NCI-H2227 treated with DMSO at 0.1 percent for 48 hours (cell line): ENCODE data around the gene LIPN.
"Not testable (repeated sequence)": the region's sequence is repeated elsewhere in the genome, so short reads cannot be mapped to it uniquely, and the experiment has no call there.

Experiments used
- DNase-seq: peaks from one replicate; lab custom pipeline; 2025; lab: John Stamatoyannopoulos, UW

Gene LIPN, protein sequence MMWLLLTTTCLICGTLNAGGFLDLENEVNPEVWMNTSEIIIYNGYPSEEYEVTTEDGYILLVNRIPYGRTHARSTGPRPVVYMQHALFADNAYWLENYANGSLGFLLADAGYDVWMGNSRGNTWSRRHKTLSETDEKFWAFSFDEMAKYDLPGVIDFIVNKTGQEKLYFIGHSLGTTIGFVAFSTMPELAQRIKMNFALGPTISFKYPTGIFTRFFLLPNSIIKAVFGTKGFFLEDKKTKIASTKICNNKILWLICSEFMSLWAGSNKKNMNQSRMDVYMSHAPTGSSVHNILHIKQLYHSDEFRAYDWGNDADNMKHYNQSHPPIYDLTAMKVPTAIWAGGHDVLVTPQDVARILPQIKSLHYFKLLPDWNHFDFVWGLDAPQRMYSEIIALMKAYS

DNA sequence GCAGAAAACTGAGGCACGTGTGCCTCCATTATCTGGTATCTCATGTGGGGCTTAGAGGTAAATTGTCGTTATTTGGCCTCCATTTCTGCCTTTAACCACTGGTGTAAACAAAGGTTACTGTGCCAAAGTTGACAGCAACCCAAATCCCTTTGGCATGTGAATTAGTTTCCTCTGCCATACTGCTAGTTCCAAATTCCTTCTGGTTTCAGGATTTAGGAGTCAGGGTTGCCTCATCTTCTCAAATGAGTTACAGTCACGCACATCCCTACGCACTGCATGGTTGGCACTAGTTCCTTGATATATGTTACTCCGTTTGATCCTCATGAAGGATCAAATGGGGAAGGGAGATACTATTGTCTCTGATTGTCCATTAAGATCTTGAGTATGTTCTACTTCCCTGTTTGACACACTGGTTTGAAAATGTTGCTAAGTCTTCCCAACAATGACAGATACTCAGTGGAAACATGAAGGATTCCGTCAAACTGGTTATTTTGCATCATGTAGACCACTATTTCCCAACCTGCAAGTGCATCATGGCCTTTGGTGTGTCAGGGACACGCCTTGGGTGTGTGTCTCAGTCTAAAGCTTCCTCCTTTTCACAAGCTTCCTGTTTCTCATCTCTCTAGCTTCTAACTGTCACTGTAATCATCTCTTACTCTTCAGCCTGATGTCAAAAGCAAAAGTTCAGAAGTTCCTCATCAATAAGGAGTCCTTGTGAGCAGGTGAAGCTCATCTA lies at the start of gene LIPN:
Gene LIPN (plus strand): TSS at position 655 of the 736 bp plus-strand sequence. CDS start 1,386 bp downstream, outside the sequence.
- DNase-seq: no peak

DNA sequence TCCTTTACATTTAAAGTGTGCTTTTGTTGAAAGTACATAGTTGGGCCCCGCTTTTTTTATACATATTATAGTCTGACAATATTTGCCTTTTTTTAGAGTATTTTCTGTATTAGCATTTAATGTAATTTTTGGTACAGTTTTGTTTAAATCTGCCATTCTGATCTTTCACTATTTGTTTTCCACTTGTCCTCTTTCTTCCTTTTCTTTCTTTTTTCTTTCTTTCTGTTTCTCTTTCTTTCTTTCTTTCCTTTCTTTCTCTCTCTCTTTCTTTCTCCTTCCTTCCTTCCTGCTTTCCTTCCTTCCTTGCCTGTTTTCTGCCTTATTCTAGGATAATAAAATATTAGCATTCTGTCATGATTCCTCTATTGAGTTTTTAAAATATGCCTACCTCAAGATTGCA lies 44.3 kb upstream of the LIPN start:
- no peak for DNase-seq

DNA sequence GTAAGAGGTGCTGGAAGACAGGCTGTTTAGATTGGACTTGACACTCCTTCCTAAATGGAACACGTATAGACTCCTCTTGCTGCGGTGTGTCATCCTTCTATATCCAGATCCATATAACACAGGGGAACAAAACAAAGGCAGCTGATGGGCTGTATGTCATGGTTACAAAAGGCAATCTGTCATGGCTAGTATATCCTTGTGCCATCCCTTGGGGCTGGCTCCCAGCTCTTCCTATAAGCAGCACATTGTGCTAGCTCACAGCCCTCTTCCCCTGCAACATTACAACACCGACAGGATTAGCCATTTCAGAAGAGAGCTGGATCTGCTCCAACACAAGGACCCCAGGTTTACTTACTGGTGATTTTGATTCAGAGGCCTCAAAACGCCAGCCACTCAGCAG lies 38.4 kb upstream of the LIPN start:
- no peak for DNase-seq

DNA sequence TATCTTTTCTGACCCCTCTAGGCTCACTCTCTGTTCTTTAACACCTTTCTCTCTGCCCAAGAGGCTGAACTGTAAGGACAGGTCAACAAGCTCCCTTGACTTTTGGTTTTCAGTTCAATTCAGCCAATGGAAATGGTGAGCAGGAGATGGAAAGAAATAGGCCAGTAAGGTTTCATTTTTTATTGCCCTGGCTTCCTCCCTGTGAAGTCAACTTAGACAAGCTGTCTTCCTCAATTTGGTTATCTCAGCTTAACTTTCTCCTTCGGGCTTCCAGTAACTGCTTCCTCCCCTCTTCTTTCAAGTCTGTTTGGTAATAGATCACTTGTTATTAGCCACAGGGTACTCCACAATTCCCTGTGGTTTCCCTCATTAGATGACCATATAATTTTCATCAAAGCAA lies 34.0 kb upstream of the LIPN start:
- no peak for DNase-seq

DNA sequence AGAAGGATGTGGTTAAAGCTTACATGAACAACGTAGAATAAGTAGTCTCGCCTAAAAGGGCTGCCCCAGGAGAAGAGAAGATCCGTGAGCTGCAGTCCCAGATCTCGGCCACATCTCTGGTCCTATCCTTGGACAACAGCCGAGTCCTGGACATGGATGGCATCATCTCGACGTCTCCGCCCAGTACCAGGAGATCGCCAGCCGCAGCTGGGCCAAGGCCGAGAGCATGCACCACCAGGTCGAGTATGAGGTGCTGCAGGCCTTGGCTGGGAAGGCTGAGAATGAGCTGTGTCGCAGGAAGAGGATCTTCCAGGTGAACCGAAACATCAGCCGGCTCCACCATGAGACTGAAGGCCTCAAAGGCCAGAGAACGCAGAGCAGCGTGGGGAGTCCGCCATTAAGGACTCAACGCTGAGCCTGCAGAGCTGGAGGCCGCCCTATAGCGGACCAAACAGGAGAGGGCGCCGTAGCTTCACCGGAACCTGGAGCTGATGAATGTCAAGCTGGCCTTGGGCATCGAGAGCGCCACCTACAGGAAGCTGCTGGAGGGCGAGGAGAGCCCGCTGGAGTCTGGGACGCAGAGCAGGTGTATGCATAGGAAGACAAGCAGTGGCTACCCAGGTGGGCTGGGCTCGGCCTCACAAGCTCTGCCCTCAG lies 31.6 kb upstream of the LIPN start:
- DNase-seq: no peak

DNA sequence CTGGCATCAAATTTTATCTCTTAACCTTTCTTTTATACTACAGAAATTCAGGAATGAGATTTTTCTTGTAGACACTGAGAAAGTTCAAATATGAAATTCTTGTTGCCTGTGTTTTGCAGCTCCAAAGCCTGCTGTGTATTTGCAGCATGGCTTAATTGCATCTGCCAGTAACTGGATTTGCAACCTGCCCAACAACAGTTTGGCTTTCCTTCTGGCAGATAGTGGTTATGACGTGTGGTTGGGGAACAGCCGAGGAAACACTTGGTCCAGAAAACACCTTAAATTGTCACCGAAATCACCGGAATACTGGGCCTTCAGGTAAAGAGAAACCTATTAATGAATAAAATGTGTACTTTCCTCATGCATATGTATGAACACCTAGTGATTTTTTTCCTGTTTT lies 29.0 kb upstream of the LIPN start:
- DNase-seq: no peak

DNA sequence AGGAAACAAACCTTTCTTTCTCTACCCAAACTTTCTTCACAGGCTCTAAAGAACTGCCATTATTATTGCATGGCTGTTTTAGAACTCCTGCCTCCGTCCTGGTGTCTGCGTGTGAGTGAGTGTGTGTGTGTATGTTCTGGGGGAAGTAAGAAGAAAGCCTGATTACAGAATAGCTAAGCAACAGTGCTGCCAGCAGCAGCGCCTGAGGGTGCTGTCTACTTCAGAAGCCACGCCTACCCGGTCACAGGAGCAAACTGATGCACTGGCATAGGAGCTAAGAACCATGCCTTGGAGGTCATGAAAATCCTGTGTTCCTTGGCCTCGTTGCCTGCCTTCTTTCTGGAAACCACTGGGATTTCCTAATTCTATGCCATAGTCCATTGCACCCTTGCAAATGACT lies 28.5 kb upstream of the LIPN start:
- no peak for DNase-seq

DNA sequence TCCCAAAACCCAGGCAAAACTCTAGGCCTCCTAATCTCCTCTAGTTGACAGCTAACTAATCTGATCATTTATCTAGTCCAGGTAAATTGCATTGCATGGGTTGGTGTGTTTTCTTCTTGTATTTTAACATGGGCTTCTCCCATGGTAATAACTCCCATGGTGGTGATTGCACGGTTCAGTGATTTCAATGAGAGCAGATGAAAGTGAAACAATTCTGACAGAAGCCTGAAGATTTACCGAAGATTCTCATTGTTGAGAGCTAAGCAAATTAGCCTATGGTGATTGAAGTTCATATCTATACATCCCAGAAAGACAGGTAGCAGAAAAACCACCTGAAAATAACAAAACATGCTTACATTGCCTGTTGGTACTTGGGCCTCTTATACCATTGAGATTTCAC lies 26.6 kb upstream of the LIPN start:
- DNase-seq: no peak

DNA sequence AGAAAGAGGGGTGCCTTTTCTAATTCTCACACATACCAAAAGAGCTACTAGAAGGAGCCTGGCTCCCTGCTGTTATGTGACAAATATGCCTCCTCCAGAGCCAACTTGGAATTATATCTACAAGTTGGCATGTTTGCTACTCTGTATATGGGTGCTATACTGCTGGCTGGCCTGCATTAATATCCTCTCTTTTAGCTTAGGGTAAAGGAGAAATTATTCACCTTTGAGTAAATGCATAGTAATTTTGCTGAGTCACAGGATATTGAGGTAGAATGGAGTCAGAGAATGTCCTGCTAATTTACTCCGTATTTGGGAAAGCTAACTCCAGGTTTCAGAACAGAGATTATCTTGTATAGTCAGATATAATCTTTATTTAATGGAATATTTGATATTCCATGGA lies 24.2 kb upstream of the LIPN start:
- DNase-seq: no peak

DNA sequence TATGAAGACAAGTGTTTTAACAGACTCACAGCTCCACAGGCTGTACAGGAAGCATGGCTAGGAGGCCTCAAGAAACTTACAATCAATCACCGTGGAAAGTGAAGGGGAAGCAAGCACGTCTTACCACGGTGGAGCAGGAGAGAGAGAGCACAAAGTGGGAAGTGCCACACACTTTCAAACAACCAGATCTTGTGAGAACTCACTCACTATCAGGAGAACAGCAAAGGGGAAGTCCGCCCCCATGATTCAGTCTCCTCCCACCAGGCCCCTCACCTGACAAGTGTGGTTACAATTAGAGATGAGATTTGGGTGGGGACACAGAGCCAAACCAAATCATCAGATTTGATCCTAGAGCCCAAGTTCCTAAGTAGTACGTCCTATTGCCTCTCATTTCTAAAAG lies 17.9 kb upstream of the LIPN start:
- DNase-seq: not testable (repeated sequence)

DNA sequence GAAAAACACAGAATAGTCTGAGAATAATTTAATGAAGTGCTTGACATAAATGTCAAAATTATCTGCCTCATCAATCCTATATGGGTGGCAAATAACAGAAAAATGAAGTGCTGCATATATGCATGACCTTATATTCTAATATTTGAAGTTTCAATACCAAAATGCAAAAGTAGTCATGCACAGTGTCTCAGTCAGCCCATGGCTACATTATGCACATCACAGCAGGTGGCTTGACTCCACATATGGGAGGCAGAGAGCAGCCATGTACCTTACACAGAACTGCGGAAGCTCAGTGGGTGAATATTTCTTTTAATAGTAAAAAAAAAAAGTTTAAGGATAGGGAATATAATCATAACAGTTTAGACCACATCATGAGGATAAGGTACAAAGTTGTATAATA lies 17.4 kb upstream of the LIPN start:
- no peak for DNase-seq

DNA sequence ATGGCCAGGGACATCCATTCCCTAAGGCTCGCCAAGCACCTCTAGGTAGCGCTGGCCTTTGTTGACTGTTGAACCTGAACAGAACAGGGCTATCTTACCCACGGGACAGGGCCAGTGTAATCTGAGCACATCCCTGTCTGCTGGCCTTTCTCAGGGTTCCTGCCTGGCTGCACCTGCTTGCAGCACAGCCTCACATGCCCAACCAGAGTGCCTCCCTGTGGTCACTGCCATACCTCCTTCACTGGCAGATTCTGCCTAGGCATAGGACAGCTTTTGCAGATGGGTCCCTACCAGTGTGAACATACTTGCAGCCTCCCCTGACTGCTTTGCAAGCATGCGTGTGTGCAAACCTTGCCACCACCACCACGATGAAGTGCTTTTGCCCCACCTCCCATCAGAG lies 15.8 kb upstream of the LIPN start:
- DNase-seq: no peak

DNA sequence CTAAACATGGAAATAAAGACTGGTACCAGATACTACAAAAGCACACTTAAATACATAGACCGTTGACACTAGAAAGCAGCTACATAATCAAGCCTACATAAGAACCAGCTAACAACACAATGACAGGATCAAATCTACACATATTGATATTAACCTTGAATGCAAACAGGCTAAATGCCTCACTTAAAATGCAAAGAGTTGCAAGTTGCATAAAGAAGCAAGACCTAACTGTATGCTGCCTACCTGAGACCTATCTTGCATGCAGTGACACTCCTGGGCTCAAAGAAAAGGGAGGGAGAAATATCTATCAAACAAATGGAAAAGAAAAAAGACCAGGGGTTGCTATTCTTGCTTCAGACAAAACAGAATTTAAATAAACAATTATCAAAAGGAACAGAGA lies 14.2 kb upstream of the LIPN start:
- no peak for DNase-seq

DNA sequence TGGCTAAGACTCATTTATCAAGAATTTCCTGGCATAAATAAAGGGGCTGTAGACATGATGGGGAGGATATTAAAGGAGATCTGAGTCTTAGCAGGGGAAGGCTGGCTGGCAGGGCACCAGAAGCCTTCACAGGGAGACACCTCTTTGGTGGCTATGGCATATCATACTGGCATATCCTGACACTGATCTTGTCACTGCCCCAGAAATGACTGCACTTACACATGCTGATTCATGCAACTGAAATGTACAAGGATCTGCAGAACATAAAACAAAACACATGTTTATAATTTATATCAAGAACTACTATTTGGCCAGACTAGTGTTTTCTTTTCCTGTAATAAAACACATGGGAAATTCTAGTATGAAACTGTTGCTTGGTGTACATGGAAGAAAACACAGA lies 5.5 kb upstream of the LIPN start:
- DNase-seq: no peak

DNA sequence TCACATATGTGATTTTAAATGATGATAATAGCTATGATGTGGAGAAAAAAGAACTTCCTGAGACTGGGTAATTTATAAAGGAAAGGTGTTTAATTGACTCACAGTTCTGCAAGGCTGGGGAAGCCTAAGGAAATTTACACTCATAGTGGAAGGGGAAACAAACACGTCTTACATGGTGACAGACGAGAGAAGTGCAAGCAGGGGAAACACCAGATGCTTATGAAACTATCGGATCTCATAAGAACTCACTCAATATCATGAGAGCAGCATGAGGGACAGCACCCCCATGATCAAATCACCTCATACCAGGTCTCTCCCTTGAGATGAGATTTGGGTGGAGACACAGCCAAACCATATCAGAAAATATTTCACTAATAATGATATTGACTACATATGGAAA lies 4.1 kb upstream of the LIPN start:
- no peak for DNase-seq

DNA sequence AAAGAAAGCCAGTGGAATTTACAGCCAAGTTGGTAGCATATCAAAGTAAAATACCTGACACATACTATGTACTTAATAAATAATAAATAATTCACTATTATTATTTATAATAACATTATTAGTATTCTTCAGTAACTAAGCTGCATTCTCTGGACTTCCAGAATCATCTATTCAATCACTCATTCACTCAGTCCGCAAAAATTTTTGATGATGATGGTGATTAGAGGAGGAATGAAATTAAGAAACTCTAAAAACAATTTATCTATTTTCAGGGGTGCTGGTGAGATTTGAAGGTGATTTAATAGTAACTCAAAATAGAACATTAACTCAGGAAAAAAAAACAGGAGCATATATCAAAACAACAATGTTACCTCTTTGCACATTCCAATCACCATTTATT lies 3.2 kb upstream of the LIPN start:
- DNase-seq: no peak

DNA sequence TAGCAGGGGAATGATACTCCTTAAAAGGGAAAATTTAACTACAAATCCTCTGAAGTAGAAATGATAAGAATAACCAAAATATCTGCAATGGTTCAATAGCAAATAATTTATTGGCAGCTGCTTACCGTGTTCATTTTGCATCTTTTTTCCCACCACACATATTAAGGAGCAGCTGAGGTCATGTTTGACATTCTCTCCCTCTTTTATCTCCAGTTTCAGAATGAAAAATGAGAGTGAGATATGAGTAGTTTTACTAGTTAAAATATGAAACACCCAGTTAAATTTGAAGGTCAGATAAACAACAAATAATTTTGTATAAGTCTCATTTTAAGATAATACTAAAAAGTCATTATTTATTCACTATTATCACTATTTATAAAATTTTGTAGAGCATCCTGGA lies 3.1 kb downstream of the LIPN start:
- DNase-seq: no peak

DNA sequence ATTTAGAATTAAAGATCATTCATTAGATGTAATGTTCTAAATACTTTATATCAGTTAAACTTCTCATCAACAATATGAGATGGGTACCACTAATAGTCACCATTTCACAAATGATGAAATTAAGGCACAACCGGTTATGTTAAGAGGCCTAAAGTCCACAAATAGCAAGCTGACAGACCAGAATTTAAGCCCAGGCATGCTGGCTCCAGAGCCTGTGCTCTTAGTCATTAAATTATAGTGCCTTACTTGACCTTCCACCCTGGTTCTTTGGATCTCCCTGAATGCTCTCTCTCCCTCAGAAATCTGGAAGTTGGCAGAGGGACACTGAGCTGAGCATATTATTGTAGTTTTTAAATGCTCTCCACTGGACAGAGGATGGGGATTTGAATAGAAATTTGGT lies 3.6 kb downstream of the LIPN start:
- DNase-seq: peak; percentile 39

DNA sequence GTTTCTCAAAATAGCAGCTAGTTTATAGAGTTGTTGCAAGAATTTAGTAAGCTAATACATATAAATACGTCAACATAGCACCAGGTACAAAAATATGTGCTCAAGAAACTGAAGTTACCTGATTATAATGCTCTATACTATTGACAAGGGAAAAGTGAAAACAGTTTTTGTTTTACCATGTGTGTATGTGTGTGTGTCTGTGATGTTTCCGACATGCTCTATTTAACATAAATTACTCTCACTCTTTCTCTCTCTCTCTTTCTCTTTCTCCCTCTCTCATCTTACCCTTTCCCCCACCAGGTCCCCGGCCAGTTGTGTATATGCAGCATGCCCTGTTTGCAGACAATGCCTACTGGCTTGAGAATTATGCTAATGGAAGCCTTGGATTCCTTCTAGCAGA lies 4.3 kb downstream of the LIPN start:
- no peak for DNase-seq

DNA sequence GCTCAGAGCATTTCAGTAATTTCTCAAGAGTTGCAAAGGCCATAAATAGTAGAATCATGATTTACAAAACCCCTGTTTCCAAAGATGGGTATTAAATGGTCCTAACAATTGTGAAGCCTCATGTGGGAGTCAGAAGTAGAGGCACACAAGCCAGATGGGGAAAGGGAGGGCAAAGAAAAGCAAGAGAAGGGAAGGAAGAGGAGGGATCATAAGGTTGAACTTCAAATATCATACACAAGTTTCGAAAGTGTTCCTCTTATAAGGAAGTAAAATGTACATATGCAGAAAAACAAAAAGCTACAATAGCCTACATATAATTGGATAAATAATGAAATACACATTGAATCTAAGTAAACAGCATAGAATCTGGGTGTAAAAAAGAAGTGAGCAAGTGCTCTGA lies 6.0 kb downstream of the LIPN start:
- no peak for DNase-seq

DNA sequence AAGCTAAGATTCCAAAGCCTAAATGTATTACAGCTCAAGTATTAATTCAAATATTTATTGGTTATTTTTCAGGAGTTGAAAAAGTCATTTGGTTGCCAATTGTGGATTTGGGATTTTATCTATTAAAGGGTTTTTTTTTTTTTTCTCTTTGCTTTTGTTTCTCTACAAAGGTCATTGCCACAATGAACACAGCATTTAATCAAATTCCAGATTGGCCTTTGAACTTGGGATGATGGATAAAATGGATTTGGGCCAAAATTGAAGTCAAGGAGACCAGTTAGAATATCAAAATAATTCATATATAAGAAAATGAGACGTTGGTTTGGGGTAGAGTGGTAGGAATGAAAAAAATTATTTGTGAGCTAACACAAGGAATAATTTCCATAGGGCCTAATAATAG lies 9.6 kb downstream of the LIPN start:
- no peak for DNase-seq

DNA sequence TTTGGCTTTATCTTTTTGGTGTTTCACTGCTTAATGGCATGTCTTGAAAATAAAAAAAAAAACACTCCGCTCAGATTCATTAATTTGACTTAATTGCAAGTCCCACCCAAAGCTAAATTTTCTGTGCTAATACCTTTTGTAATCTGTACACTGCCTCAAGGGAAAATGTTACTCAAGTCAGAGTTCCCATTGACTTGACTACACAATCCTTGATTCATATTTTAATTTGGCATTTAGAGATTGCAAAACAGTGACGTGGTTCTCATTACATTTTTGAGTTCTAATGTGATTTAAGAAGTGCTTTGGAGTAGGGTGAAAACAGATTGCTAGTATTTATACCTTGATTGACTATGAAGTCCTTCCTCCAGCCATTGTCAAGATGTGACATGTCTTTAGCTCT lies 21.4 kb downstream of the LIPN start:
- DNase-seq: no peak

DNA sequence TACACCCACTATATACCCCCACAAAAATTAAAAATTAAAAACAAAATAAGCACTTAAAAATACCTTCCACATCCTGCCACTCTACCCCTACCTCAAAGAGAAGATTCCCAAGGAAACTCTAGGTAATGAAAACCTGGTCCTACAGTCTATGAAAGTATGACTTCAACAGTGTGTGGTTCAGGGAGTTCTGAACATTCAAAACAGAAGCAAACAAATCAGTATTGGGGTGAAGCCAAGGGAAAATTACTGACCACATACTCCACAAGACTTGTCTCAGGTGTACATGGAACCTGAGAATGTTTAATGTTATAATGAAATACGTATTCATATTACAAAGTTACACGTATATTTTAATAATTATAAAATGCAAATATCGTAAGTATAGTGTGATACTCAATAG lies 22.4 kb downstream of the LIPN start:
- DNase-seq: no peak
